ENCODE measurements around the gene G0S2. TPM values are rescaled to one million over a fixed set of nuclear protein-coding genes. Genes with fewer than 3 reads are reported as not detected.

Gene G0S2
- total RNA-seq, 2 donors from 2014 or later, result 13.3 to 46.4 TPM

DNA sequence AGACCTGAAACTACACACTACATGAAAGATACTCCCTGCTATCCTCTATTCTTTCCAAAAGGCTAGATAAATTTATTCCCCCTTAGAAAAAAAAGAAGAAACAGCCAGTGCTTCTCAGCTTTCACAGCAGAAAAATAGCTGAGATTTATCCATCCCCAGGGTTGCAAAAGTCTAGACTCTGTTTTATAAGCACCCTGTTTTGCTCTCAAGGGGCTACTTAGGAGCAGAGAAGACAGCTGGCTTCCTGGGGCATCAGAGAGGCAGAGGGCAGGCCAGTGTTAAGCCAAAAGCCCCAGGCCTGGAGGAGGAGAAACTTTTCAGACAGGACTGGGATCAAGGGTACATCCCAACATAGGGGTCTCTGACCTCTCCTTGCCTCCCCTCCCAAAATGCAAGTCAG is 26.9 kb upstream of the G0S2 start:
- intact Hi-C loops (cut with DNase I), result no loop called here
- TF ChIP-seq, protein P1, sequence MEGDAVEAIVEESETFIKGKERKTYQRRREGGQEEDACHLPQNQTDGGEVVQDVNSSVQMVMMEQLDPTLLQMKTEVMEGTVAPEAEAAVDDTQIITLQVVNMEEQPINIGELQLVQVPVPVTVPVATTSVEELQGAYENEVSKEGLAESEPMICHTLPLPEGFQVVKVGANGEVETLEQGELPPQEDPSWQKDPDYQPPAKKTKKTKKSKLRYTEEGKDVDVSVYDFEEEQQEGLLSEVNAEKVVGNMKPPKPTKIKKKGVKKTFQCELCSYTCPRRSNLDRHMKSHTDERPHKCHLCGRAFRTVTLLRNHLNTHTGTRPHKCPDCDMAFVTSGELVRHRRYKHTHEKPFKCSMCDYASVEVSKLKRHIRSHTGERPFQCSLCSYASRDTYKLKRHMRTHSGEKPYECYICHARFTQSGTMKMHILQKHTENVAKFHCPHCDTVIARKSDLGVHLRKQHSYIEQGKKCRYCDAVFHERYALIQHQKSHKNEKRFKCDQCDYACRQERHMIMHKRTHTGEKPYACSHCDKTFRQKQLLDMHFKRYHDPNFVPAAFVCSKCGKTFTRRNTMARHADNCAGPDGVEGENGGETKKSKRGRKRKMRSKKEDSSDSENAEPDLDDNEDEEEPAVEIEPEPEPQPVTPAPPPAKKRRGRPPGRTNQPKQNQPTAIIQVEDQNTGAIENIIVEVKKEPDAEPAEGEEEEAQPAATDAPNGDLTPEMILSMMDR (IDR thresholded peaks at IDR 0.05), result no peak
- TF ChIP-seq POLR2AphosphoS5 (IDR thresholded peaks at IDR 0.05) (no peak), POLR2A (IDR thresholded peaks at IDR 0.05) (no peak)
- Histone ChIP-seq H3K27me3 (replicated peaks; ENCODE audit: insufficient read depth) (no peaks in the 10 kb centered on the region), H3K27ac (no peak overlapping the region), H3K4me1 (replicated peaks) (peaks cover under 1% of the 10 kb centered on the region), H3K9me3 (no peaks in the 10 kb centered on the region), H3K4me3 (no peak overlapping the region), H3K36me3 (no peaks in the 10 kb centered on the region)
- DNase-seq (ENCODE audit: low spot score), result no peak

DNA sequence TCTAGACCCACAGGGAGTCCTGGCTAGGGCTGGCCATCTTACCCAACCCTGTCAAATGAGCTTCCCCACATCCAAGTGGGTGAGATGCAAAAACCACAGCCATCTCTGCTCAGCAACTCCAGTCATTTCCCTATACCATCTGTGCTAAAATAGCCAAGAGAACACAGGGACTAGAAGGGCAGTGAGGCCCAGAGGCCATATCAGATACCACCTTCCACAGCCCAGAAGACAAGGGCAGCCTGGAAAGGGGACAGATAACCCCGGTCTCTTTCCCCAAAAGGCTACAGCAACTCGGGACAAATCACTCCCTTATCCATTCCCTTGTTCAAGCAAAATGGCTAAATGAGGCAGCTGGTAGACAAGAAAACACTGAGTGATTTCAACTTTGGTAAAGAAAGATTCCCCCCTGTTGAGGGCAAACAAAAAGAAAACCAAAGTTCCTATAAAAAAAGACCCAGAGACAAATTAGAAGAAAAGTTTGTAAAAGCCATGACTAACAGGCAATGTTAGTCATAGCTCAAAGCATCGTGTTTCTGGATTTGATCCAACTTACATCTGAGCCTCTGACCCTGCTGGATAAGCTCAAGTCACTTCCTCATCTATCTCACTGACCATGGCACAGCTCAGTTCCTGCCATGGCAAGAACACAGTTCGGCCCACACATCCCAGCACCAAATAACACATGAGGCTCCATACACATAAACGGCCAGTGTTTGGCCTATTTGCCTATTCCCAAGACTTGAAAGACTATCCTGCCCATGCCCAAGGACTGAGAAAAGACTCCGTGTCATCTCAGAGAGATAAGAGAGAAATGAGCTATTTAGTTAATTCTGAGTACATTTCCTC is 26.1 kb upstream of the G0S2 start:
- Histone ChIP-seq H3K4me3 (no peak overlapping the region), H3K36me3 (no peaks in the 10 kb centered on the region), H3K27ac (no peak overlapping the region), H3K27me3 (replicated peaks; ENCODE audit: insufficient read depth) (no peaks in the 10 kb centered on the region), H3K4me1 (replicated peaks) (no peaks in the 10 kb centered on the region), H3K9me3 (no peaks in the 10 kb centered on the region)
- TF ChIP-seq POLR2A (IDR thresholded peaks at IDR 0.05) (peak; percentile 27), POLR2AphosphoS5 (IDR thresholded peaks at IDR 0.05) (no peak)
- TF ChIP-seq, protein P1 (IDR thresholded peaks at IDR 0.05), result no peak
- DNase-seq (ENCODE audit: low spot score), result no peak
- WGBS, result 43% methylated on average over 6 of the region's 6 CpGs
- intact Hi-C loops (cut with DNase I), result no loop called here

DNA sequence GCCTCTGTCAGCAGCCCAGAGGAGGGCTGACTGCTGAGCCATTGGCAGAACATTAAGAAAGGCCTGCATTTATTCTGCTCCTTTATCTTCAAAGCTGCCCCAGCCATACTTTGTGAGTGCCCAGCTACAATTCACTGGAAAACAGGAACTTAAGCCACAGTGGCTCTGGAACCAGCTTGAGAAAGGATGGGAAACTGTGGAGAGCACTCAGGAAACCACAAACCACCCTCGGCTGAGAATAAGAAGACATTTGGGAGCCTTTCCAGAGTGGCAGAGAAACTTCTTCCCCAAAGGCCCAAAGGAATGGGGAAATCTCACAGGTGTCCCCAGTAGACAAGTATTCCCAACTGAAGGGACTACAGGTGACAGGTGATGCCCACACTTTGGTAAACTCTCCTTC is 24.8 kb upstream of the G0S2 start:
- H3K4me1 ChIP-seq (replicated peaks), result no peaks in the 10 kb centered on the region
- peak overlapping the region in 1 of 2 donors; percentile 79 for H3K27ac ChIP-seq
- no peak overlapping the region for H3K4me3 ChIP-seq
- H3K9me3 ChIP-seq, result no peaks in the 10 kb centered on the region
- no peak for DNase-seq (ENCODE audit: low spot score)
- intact Hi-C loops (cut with DNase I), result no loop called here
- 31% methylated on average over 1 of the region's 1 CpG for WGBS
- H3K27me3 ChIP-seq (replicated peaks; ENCODE audit: insufficient read depth), result no peaks in the 10 kb centered on the region
- no peaks in the 10 kb centered on the region for H3K36me3 ChIP-seq
- TF ChIP-seq, protein P1 (IDR thresholded peaks at IDR 0.05), result no peak
- TF ChIP-seq POLR2A (IDR thresholded peaks at IDR 0.05), result no peak
- TF ChIP-seq POLR2AphosphoS5 (IDR thresholded peaks at IDR 0.05), result no peak

DNA sequence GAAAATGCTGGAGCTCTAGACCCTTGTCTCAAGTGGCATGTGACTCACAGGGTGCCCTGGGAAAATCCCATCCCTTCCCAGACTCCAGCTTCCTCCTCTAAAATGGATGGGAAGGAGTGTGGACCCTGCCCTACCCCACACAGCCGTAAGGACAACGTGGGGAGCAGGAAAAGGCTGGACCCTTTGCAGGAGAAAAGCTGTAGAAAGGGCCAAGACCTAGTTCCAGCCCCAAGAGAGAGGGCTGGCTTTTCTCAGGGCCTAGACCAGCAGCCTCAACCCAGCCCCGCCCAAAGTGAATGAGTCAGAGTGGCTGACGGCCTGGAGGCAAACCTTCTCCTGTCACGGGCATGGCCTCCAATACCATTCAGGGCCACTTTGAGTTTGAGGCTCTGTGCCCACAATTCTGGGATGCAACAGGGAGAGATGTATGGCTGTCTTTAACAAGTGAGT is 24.0 kb upstream of the G0S2 start:
- TF ChIP-seq POLR2AphosphoS5 (IDR thresholded peaks at IDR 0.05) (no peak), POLR2A (IDR thresholded peaks at IDR 0.05) (peak; percentile 65)
- TF ChIP-seq, protein P1 (IDR thresholded peaks at IDR 0.05), result no peak
- Histone ChIP-seq H3K4me3 (peak overlapping the region in 1 of 2 donors; percentile 19), H3K4me1 (replicated peaks) (no peaks in the 10 kb centered on the region), H3K9me3 (no peaks in the 10 kb centered on the region), H3K27ac (peak overlapping the region; percentile 76 to 79), H3K27me3 (replicated peaks; ENCODE audit: insufficient read depth) (no peaks in the 10 kb centered on the region), H3K36me3 (no peaks in the 10 kb centered on the region)
- peak; percentile 68 for DNase-seq (ENCODE audit: low spot score)
- WGBS, result 30% methylated on average over 5 of the region's 5 CpGs
- intact Hi-C loops (cut with DNase I), result no loop called here

Data from prostate gland (tissue), 2 donors.